CD14-positive monocyte (primary cell): Measurements from ENCODE around the gene NRXN3. TPM values are rescaled to one million over a fixed set of nuclear protein-coding genes. Genes with fewer than 3 reads are reported as not detected.

Source experiments
- DNase-seq, 3 donors: peaks; one replicate each; pipeline ENCODE4 v3.0.0-alpha.2; 2011 to 2022
- H2AFZ ChIP-seq: 2 replicates; pipeline ENCODE4 v1.6.0; 2012; ENCODE audit warnings: mild to moderate bottlenecking, low read depth, low read length, inconsistent platforms; ENCODE audit not compliant: insufficient read depth, poor library complexity, severe bottlenecking
- H3K27ac ChIP-seq, 2 donors: 1 replicate in 1 of 2; 2 replicates in 1 of 2; pipeline ENCODE4 v1.5.1; 2012 to 2013; ENCODE audit warnings: low read length in 2 of 2, control low read depth in 1 of 2, inconsistent platforms in 1 of 2, low read depth in 1 of 2, mild to moderate bottlenecking in 1 of 2
- H3K27me3 ChIP-seq, 2 donors: one replicate each; pipeline versions ENCODE4 v1.6.0 to v1.6.1; 2011 to 2013; ENCODE audit warnings: low read length in 2 of 2; ENCODE audit not compliant: control insufficient read depth in 2 of 2, insufficient read depth in 2 of 2
- H3K36me3 ChIP-seq, 2 donors: replicated peaks in 1 of 2; 1 replicate in 1 of 2; 2 replicates in 1 of 2; pipeline versions ENCODE4 v1.5.1 to v1.6.1; 2012 to 2013; ENCODE audit warnings: low read length in 2 of 2, control low read depth in 1 of 2, inconsistent platforms in 1 of 2, mild to moderate bottlenecking in 1 of 2; ENCODE audit not compliant: insufficient read depth in 2 of 2, control insufficient read depth in 1 of 2
- H3K4me1 ChIP-seq, 2 donors: 1 replicate in 1 of 2; 2 replicates in 1 of 2; pipeline versions ENCODE4 v1.5.1 to v1.6.1; 2012 to 2013; ENCODE audit warnings: low read length in 2 of 2, control low read depth in 1 of 2, inconsistent platforms in 1 of 2, mild to moderate bottlenecking in 1 of 2, moderate library complexity in 1 of 2; ENCODE audit not compliant: insufficient read depth in 2 of 2, control insufficient read depth in 1 of 2
- H3K4me2 ChIP-seq: replicated peaks from 2 replicates; pipeline ENCODE3; 2012; ENCODE audit warnings: low read length, moderate library complexity, mild to moderate bottlenecking; ENCODE audit not compliant: poor library complexity, severe bottlenecking; ENCODE audit errors: extremely low read depth
- H3K4me3 ChIP-seq, 3 experiments: fragments of 200-600 bp in 1 of 3; sonication (generic) in 1 of 3; replicated peaks in 1 of 3; 1 replicate in 2 of 3; 2 replicates in 1 of 3; pipeline ENCODE4 v1.5.1; 2011 to 2013; ENCODE audit warnings: low read length in 3 of 3, mild to moderate bottlenecking in 3 of 3, control low read depth in 2 of 3, low read depth in 2 of 3, inconsistent platforms in 1 of 3, moderate library complexity in 1 of 3
- H3K79me2 ChIP-seq: 2 replicates; pipeline ENCODE4 v1.6.0; 2012; ENCODE audit warnings: mild to moderate bottlenecking, control low read depth, inconsistent platforms, low read length, moderate library complexity; ENCODE audit not compliant: insufficient read depth
- H3K9ac ChIP-seq: 2 replicates; pipeline ENCODE4 v1.6.0; 2017; ENCODE audit warnings: low read length, mild to moderate bottlenecking; ENCODE audit not compliant: insufficient read depth, poor library complexity, severe bottlenecking
- H3K9me3 ChIP-seq, 2 donors: replicated peaks in 1 of 2; 1 replicate in 1 of 2; 2 replicates in 1 of 2; pipeline versions ENCODE4 v1.5.1 to v1.6.1; 2012 to 2013; ENCODE audit warnings: low read length in 2 of 2, control low read depth in 1 of 2; ENCODE audit not compliant: control insufficient read depth in 1 of 2, insufficient read depth in 1 of 2
- H4K20me1 ChIP-seq: 2 replicates; pipeline ENCODE4 v1.6.0; 2012; ENCODE audit warnings: mild to moderate bottlenecking, low read length, control low read depth, moderate library complexity; ENCODE audit not compliant: insufficient read depth
- H3K27ac Mint-ChIP-seq, 7 donors: one replicate each; pipeline ENCODE4 v1.8.0; 2020; ENCODE audit warnings: mild to moderate bottlenecking in 7 of 7, mixed read lengths in 7 of 7, moderate library complexity in 6 of 7, inconsistent platforms in 2 of 7
- H3K27me3 Mint-ChIP-seq, 3 donors: one replicate each; pipeline ENCODE4 v1.8.0; 2021 to 2022; ENCODE audit warnings: low read depth in 3 of 3, mild to moderate bottlenecking in 3 of 3, mixed read lengths in 3 of 3, moderate library complexity in 3 of 3, inconsistent platforms in 1 of 3
- H3K36me3 Mint-ChIP-seq, 2 donors: one replicate each; pipeline ENCODE4 v1.8.0; 2020; ENCODE audit warnings: mixed read lengths in 2 of 2, inconsistent platforms in 1 of 2, mild to moderate bottlenecking in 1 of 2
- H3K4me1 Mint-ChIP-seq: one replicate; pipeline ENCODE4 v1.8.0; 2020; ENCODE audit warnings: mild to moderate bottlenecking, mixed read lengths
- H3K4me3 Mint-ChIP-seq, 2 donors: one replicate each; pipeline ENCODE4 v1.8.0; 2020; ENCODE audit warnings: mild to moderate bottlenecking in 2 of 2, mixed read lengths in 2 of 2, moderate library complexity in 1 of 2
- H3K9me3 Mint-ChIP-seq, 7 donors: one replicate each; pipeline ENCODE4 v1.8.0; 2020 to 2022; ENCODE audit warnings: mixed read lengths in 7 of 7, mild to moderate bottlenecking in 6 of 7, moderate library complexity in 6 of 7, inconsistent platforms in 2 of 7
- WGBS: methylation state at CpG from one replicate; pipeline ENCODE4 v1.1.5; 2013; ENCODE audit warnings: missing lambda C conversion rate; ENCODE audit not compliant: insufficient coverage; 5-methylcytosine and 5-hydroxymethylcytosine counted together
- intact Hi-C, 2 donors: fragments of 100-400 bp; cut with micrococcal nuclease; formaldehyde crosslinking; loops; one replicate each; pipeline versions ENCODE4 v1.15.0 to v1.15.1; 2023
- polyA plus RNA-seq, 3 donors: library from polyadenylated mRNA; depleted of rRNA in 1 of 3; unstranded in 2 of 3; stranded (reverse) in 1 of 3; fragments of 300-500 nt in 2 of 3; fragments of >200 nt in 1 of 3; fragmentation: Illumina TruSeq in 2 of 3; gene quantifications; 1 replicate in 2 of 3; 2 replicates in 1 of 3; pipeline ENCODE4 v1.2.3, GENCODE V29; 2012 to 2021
- TF ChIP-seq, protein P1 (sequence below): fragments of 200-600 bp; IDR thresholded peaks from one replicate; pipeline ENCODE4 v1.8.0; 2022; ENCODE audit warnings: antibody characterized with exemption, mild to moderate bottlenecking

Gene NRXN3
- polyA plus RNA-seq, 3 donors: not detected

- intact Hi-C loops: no loop called here
- H4K20me1 ChIP-seq: no peaks in the 10 kb centered on the region
- H3K4me2 ChIP-seq: no peak overlapping the region
- no peak overlapping the region for H3K27ac ChIP-seq
- no peak overlapping the region for H2AFZ ChIP-seq
- no peaks in the 10 kb centered on the region for H3K4me1 ChIP-seq
- H3K4me3 ChIP-seq: no peak overlapping the region
- no peaks in the 10 kb centered on the region for H3K36me3 ChIP-seq
- H3K79me2 ChIP-seq: no peaks in the 10 kb centered on the region
- 94% methylated on average over 2 of the region's 4 CpGs for WGBS
- no peaks in the 10 kb centered on the region for H3K4me1 Mint-ChIP-seq
- H3K36me3 Mint-ChIP-seq: no peaks in the 10 kb centered on the region
- TF ChIP-seq, protein P1, sequence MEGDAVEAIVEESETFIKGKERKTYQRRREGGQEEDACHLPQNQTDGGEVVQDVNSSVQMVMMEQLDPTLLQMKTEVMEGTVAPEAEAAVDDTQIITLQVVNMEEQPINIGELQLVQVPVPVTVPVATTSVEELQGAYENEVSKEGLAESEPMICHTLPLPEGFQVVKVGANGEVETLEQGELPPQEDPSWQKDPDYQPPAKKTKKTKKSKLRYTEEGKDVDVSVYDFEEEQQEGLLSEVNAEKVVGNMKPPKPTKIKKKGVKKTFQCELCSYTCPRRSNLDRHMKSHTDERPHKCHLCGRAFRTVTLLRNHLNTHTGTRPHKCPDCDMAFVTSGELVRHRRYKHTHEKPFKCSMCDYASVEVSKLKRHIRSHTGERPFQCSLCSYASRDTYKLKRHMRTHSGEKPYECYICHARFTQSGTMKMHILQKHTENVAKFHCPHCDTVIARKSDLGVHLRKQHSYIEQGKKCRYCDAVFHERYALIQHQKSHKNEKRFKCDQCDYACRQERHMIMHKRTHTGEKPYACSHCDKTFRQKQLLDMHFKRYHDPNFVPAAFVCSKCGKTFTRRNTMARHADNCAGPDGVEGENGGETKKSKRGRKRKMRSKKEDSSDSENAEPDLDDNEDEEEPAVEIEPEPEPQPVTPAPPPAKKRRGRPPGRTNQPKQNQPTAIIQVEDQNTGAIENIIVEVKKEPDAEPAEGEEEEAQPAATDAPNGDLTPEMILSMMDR: no peak
- no peak for DNase-seq
- H3K27ac Mint-ChIP-seq: no peak overlapping the region
- no peaks in the 10 kb centered on the region for H3K27me3 Mint-ChIP-seq
- H3K9me3 ChIP-seq: no peaks in the 10 kb centered on the region
- H3K9ac ChIP-seq: no peak overlapping the region
- no peaks in the 10 kb centered on the region for H3K27me3 ChIP-seq
- peaks cover 0 to 5% (median 2%) of the 10 kb centered on the region in 7 donors for H3K9me3 Mint-ChIP-seq
- no peak overlapping the region for H3K4me3 Mint-ChIP-seq
Measured at GRCh38 chr14:79555429-79555828, 1385.3 kb downstream of the NRXN3 start.

DNA sequence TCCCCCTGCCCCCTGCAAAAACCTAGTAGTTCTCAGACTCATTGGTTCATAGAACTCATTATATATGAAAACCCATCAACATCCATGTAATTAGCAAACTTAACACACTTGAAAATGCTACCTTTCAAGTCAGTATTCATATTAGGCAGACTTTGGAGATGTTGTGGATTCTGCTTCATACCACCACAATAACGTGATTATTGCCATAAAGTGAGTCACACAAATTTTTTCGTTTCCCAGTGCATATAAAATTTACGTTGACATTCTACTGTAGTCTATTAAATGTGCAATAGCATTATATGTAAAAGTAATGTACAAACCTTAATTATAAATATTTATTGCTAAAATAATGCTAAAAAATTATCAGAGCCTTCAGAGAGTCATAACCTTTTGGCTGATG is 1387.1 kb downstream of the NRXN3 start:
- no peaks in the 10 kb centered on the region for H4K20me1 ChIP-seq
- WGBS: no CpG with 5 or more reads among the region's 3 CpGs
- no peaks in the 10 kb centered on the region for H3K27me3 ChIP-seq
- H3K79me2 ChIP-seq: no peaks in the 10 kb centered on the region
- H3K4me3 Mint-ChIP-seq: no peak overlapping the region
- DNase-seq: no peak
- H2AFZ ChIP-seq: no peak overlapping the region
- H3K9me3 ChIP-seq: no peaks in the 10 kb centered on the region
- H3K4me1 Mint-ChIP-seq: no peaks in the 10 kb centered on the region
- no peaks in the 10 kb centered on the region for H3K36me3 Mint-ChIP-seq
- TF ChIP-seq, protein P1: no peak
- no peak overlapping the region for H3K4me2 ChIP-seq
- peaks cover 0 to 3% (median 3%) of the 10 kb centered on the region in 7 donors for H3K9me3 Mint-ChIP-seq
- no peaks in the 10 kb centered on the region for H3K27me3 Mint-ChIP-seq
- no peak overlapping the region for H3K27ac ChIP-seq
- no peaks in the 10 kb centered on the region for H3K4me1 ChIP-seq
- H3K36me3 ChIP-seq: no peaks in the 10 kb centered on the region
- H3K9ac ChIP-seq: no peak overlapping the region
- no peak overlapping the region for H3K4me3 ChIP-seq
- intact Hi-C loops: no loop called here
- H3K27ac Mint-ChIP-seq: no peak overlapping the region
